ENCODE data around the gene RASSF4.

The RASSF4 gene

GRCh38 chr10:44984671-44985101 is 25.1 kb downstream of the RASSF4 start:
- Histone ChIP-seq H3K27me3 (ENCODE audit: low read depth, low read length) (no peaks in the 10 kb centered on the region), H3K4me3 (ENCODE audit: low read length) (no peak overlapping the region), H3K4me1 (ENCODE audit: low read length) (peaks cover 21% of the 10 kb centered on the region), H3K36me3 (replicated peaks; ENCODE audit: low read depth, low read length) (no peaks in the 10 kb centered on the region), H3K4me2 (ENCODE audit: low read length) (no peak overlapping the region), H3K9me3 (ENCODE audit: insufficient read depth, low read length) (no peaks in the 10 kb centered on the region), H2AFZ (ENCODE audit: low read depth, low read length) (no peak overlapping the region), H3K9ac (ENCODE audit: low read length) (no peak overlapping the region), H3K27ac (ENCODE audit: low read length) (no peak overlapping the region), H3K79me2 (ENCODE audit: low read length) (no peaks in the 10 kb centered on the region), H4K20me1 (ENCODE audit: insufficient read depth, low read length) (no peaks in the 10 kb centered on the region)
- TF ChIP-seq CTCF (IDR thresholded peaks at IDR 0.05; ENCODE audit: low read depth, low read length), result no peak
- no peak for TF ChIP-seq EZH2phosphoT487 (IDR thresholded peaks at IDR 0.05; ENCODE audit: low read depth)

- TF ChIP-seq EZH2phosphoT487 (IDR thresholded peaks at IDR 0.05; ENCODE audit: low read depth) (no peak), CTCF (IDR thresholded peaks at IDR 0.05; ENCODE audit: low read depth, low read length) (no peak)
- H3K79me2 ChIP-seq (ENCODE audit: low read length), result no peaks in the 10 kb centered on the region
- no peak overlapping the region for H3K4me2 ChIP-seq (ENCODE audit: low read length)
- no peaks in the 10 kb centered on the region for H3K27me3 ChIP-seq (ENCODE audit: low read depth, low read length)
- H2AFZ ChIP-seq (ENCODE audit: low read depth, low read length), result no peak overlapping the region
- H3K9me3 ChIP-seq (ENCODE audit: insufficient read depth, low read length), result no peaks in the 10 kb centered on the region
- H3K4me3 ChIP-seq (ENCODE audit: low read length), result no peak overlapping the region
- no peaks in the 10 kb centered on the region for H3K36me3 ChIP-seq (replicated peaks; ENCODE audit: low read depth, low read length)
- H3K4me1 ChIP-seq (ENCODE audit: low read length), result peaks cover 15% of the 10 kb centered on the region
- H4K20me1 ChIP-seq (ENCODE audit: insufficient read depth, low read length), result no peaks in the 10 kb centered on the region
- no peak overlapping the region for H3K27ac ChIP-seq (ENCODE audit: low read length)
- no peak overlapping the region for H3K9ac ChIP-seq (ENCODE audit: low read length)
These were observed 25.6 kb downstream of the RASSF4 start for GRCh38 chr10:44985175-44985681.

- no peaks in the 10 kb centered on the region for H3K36me3 ChIP-seq (replicated peaks; ENCODE audit: low read depth, low read length)
- H3K9ac ChIP-seq (ENCODE audit: low read length), result no peak overlapping the region
- H3K9me3 ChIP-seq (ENCODE audit: insufficient read depth, low read length), result no peaks in the 10 kb centered on the region
- no peaks in the 10 kb centered on the region for H3K27me3 ChIP-seq (ENCODE audit: low read depth, low read length)
- H3K4me2 ChIP-seq (ENCODE audit: low read length), result no peak overlapping the region
- H3K27ac ChIP-seq (ENCODE audit: low read length), result no peak overlapping the region
- H3K4me3 ChIP-seq (ENCODE audit: low read length), result no peak overlapping the region
- no peaks in the 10 kb centered on the region for H3K79me2 ChIP-seq (ENCODE audit: low read length)
- H2AFZ ChIP-seq (ENCODE audit: low read depth, low read length), result no peak overlapping the region
- no peak for TF ChIP-seq CTCF (IDR thresholded peaks at IDR 0.05; ENCODE audit: low read depth, low read length)
- TF ChIP-seq EZH2phosphoT487 (IDR thresholded peaks at IDR 0.05; ENCODE audit: low read depth), result no peak
- H4K20me1 ChIP-seq (ENCODE audit: insufficient read depth, low read length), result no peaks in the 10 kb centered on the region
- H3K4me1 ChIP-seq (ENCODE audit: low read length), result peaks cover 6% of the 10 kb centered on the region
These were observed 26.6 kb downstream of the RASSF4 start for GRCh38 chr10:44986179-44986578.

GRCh38 chr10:44986670-44987069 is 27.1 kb downstream of the RASSF4 start:
- Histone ChIP-seq H3K4me2 (ENCODE audit: low read length) (no peak overlapping the region), H4K20me1 (ENCODE audit: insufficient read depth, low read length) (no peaks in the 10 kb centered on the region), H3K9ac (ENCODE audit: low read length) (no peak overlapping the region), H3K79me2 (ENCODE audit: low read length) (no peaks in the 10 kb centered on the region), H3K36me3 (replicated peaks; ENCODE audit: low read depth, low read length) (no peaks in the 10 kb centered on the region), H3K4me1 (ENCODE audit: low read length) (peaks cover under 1% of the 10 kb centered on the region), H3K27me3 (ENCODE audit: low read depth, low read length) (no peaks in the 10 kb centered on the region), H3K27ac (ENCODE audit: low read length) (no peak overlapping the region), H2AFZ (ENCODE audit: low read depth, low read length) (no peak overlapping the region), H3K9me3 (ENCODE audit: insufficient read depth, low read length) (no peaks in the 10 kb centered on the region), H3K4me3 (ENCODE audit: low read length) (no peak overlapping the region)
- TF ChIP-seq EZH2phosphoT487 (IDR thresholded peaks at IDR 0.05; ENCODE audit: low read depth) (no peak), CTCF (IDR thresholded peaks at IDR 0.05; ENCODE audit: low read depth, low read length) (no peak)

Data from OCI-LY3 (cell line).